PC-9 (cell line): ENCODE data around the gene ZMPSTE24.

Experiments
- EZH2 ChIP-seq: fragments of 200-600 bp; sonication (generic); IDR thresholded peaks from 2 replicates; pipeline ENCODE4 v1.8.0; 2017; ENCODE audit warnings: antibody characterized with exemption, low read depth
- TF ChIP-seq, protein P1 (sequence below): fragments of 200-600 bp; sonication (generic); conservative IDR thresholded peaks from 2 replicates; pipeline ENCODE4 v1.6.1; 2017; ENCODE audit warnings: mixed run types, antibody characterized with exemption, mild to moderate bottlenecking, moderate library complexity

DNA sequence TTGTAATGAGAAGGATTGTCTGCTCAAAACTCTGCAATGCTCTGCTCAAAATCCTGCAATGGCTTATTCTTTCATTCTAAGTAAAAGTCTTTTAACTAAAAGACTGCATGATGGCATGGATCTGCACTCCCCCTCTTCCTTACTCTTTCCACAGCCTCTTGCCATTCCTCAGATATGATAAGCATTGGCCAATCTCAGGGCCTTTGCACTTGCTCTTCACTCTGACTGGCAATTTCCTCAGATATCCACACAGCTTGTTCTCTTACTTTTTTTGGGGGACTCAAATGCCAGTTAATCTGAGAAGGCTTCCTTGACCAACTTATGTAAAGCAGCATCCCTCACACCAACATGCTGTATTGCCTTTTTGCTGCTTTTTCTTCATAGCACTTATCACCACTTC lies 2.8 kb upstream of the ZMPSTE24 start:
- TF ChIP-seq, protein P1, sequence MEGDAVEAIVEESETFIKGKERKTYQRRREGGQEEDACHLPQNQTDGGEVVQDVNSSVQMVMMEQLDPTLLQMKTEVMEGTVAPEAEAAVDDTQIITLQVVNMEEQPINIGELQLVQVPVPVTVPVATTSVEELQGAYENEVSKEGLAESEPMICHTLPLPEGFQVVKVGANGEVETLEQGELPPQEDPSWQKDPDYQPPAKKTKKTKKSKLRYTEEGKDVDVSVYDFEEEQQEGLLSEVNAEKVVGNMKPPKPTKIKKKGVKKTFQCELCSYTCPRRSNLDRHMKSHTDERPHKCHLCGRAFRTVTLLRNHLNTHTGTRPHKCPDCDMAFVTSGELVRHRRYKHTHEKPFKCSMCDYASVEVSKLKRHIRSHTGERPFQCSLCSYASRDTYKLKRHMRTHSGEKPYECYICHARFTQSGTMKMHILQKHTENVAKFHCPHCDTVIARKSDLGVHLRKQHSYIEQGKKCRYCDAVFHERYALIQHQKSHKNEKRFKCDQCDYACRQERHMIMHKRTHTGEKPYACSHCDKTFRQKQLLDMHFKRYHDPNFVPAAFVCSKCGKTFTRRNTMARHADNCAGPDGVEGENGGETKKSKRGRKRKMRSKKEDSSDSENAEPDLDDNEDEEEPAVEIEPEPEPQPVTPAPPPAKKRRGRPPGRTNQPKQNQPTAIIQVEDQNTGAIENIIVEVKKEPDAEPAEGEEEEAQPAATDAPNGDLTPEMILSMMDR: no peak
- no peak for TF ChIP-seq EZH2
